ENCODE measurements around the gene KIF21A.
"Not testable (repeated sequence)": the region's sequence is repeated elsewhere in the genome, so short reads cannot be mapped to it uniquely, and the experiment has no call there.

The KIF21A gene

GRCh38 chr12:39443081-39443928, at the start of gene KIF21A:
TSS of gene KIF21A (minus strand) at chr12:39443120. CDS start at chr12:39442970, 150 bp downstream.
- DNase-seq, result peak; percentile 16 to 72

- no peak for DNase-seq
Measured at GRCh38 chr12:39490500-39491282, 47.8 kb upstream of the KIF21A start.

- no peak for DNase-seq
Measured at GRCh38 chr12:39483597-39483996, 40.7 kb upstream of the KIF21A start.

- DNase-seq, result no peak
Measured at GRCh38 chr12:39483042-39483441, 40.1 kb upstream of the KIF21A start.

GRCh38 chr12:39476894-39477293, 34.0 kb upstream of the KIF21A start:
- no peak for DNase-seq

- DNase-seq, result no peak
Measured at GRCh38 chr12:39476121-39476520, 33.2 kb upstream of the KIF21A start.

GRCh38 chr12:39475136-39475535, 32.2 kb upstream of the KIF21A start:
- not testable (repeated sequence) for DNase-seq

GRCh38 chr12:39467432-39467870, 24.5 kb upstream of the KIF21A start:
- DNase-seq, result no peak

GRCh38 chr12:39464976-39465695, 22.2 kb upstream of the KIF21A start:
- DNase-seq, result no peak

GRCh38 chr12:39461059-39461458, 18.1 kb upstream of the KIF21A start:
- DNase-seq, result no peak

- DNase-seq, result no peak
Measured at GRCh38 chr12:39459027-39459434, 16.1 kb upstream of the KIF21A start.

- DNase-seq, result no peak
Measured at GRCh38 chr12:39451977-39452376, 9.1 kb upstream of the KIF21A start.

- no peak for DNase-seq
Measured at GRCh38 chr12:39448038-39448437, 5.1 kb upstream of the KIF21A start.

GRCh38 chr12:39443929-39444209, 949 bp upstream of the KIF21A start:
- DNase-seq, result no peak

GRCh38 chr12:39442831-39443080, 164 bp downstream of the KIF21A start:
- DNase-seq, result no peak

GRCh38 chr12:39441963-39442830, 723 bp downstream of the KIF21A start:
- DNase-seq, result no peak

GRCh38 chr12:39441189-39441962, 1.5 kb downstream of the KIF21A start:
- DNase-seq, result no peak

GRCh38 chr12:39440781-39441180, 2.1 kb downstream of the KIF21A start:
- DNase-seq, result no peak

GRCh38 chr12:39440101-39440500, 2.8 kb downstream of the KIF21A start:
- no peak for DNase-seq

GRCh38 chr12:39435531-39435930, 7.4 kb downstream of the KIF21A start:
- no peak for DNase-seq

GRCh38 chr12:39431797-39432196, 11.1 kb downstream of the KIF21A start:
- no peak for DNase-seq

Measured in cerebellar nuclear complex (tissue), 1 donor.